Measurements from ENCODE around the gene ARL6IP1. TPM values are rescaled to one million over a fixed set of nuclear protein-coding genes. Genes with fewer than 3 reads are reported as not detected.
"Not testable (repeated sequence)": the region's sequence is repeated elsewhere in the genome, so short reads cannot be mapped to it uniquely, and the experiment has no call there.

The ARL6IP1 gene
- total RNA-seq, 2 experiments from 2014 or later: 224 to 349 TPM

GRCh38 chr16:18783430-18784341, 17.7 kb downstream of the ARL6IP1 start:
- H3K4me2 ChIP-seq (ENCODE audit: low read length): no peak overlapping the region
- H3K9me2 ChIP-seq (ENCODE audit: insufficient read depth, low read length): no peaks in the 10 kb centered on the region
- TSS peak; percentile 1 for BruUV-seq (replicated peaks)
- H3K79me2 ChIP-seq (ENCODE audit: insufficient read depth, low read depth, low read length): peaks cover 56% of the 10 kb centered on the region
- no peak overlapping the region for H3K4me3 ChIP-seq (ENCODE audit: low read depth, low read length, poor library complexity, severe bottlenecking)
- intact Hi-C loops (cut with micrococcal nuclease; ENCODE audit: unreplicated experiment): no loop called here
- no peaks in the 10 kb centered on the region for H3K9me3 ChIP-seq (ENCODE audit: low read length)
- H3K4me1 ChIP-seq (ENCODE audit: insufficient read depth, low read length, poor library complexity, severe bottlenecking): peaks cover 35% of the 10 kb centered on the region
- ChIA-PET CTCF (ENCODE audit: unreplicated experiment) (no interaction called here), POLR2A (interaction anchor here (0.6 to 0.7 kb wide), 2 partner anchors 13 to 16 kb away, joined by 3 read pairs; no protein-coding TSS in a partner anchor)
- peaks cover 70% of the 10 kb centered on the region for H3K36me3 ChIP-seq (ENCODE audit: insufficient read depth, low read length)
- TF ChIP-seq EZH2phosphoT487 (IDR thresholded peaks at IDR 0.05; ENCODE audit: borderline replicate concordance, low read depth, low read length) (no peak), CTCF (conservative IDR thresholded peaks at IDR 0.05; ENCODE audit: low read length) (no peak)
- H2AFZ ChIP-seq (ENCODE audit: low read length): no peak overlapping the region
- no peak overlapping the region for H3K27ac ChIP-seq (ENCODE audit: low read depth, low read length, poor library complexity, severe bottlenecking)
- no peak for DNase-seq (ENCODE audit: low spot score)
- peaks cover 54% of the 10 kb centered on the region for H4K20me1 ChIP-seq (ENCODE audit: insufficient read depth, low read length)

GRCh38 chr16:18782697-18783429, 18.5 kb downstream of the ARL6IP1 start:
- TF ChIP-seq EZH2phosphoT487 (IDR thresholded peaks at IDR 0.05; ENCODE audit: borderline replicate concordance, low read depth, low read length) (no peak), CTCF (conservative IDR thresholded peaks at IDR 0.05; ENCODE audit: low read length) (no peak)
- no TSS peak for BruUV-seq (replicated peaks)
- Histone ChIP-seq H3K9me3 (ENCODE audit: low read length) (no peaks in the 10 kb centered on the region), H3K27ac (ENCODE audit: low read depth, low read length, poor library complexity, severe bottlenecking) (no peak overlapping the region), H3K4me1 (ENCODE audit: insufficient read depth, low read length, poor library complexity, severe bottlenecking) (peaks cover 27% of the 10 kb centered on the region), H3K36me3 (ENCODE audit: insufficient read depth, low read length) (peaks cover 62% of the 10 kb centered on the region), H3K4me3 (ENCODE audit: low read depth, low read length, poor library complexity, severe bottlenecking) (no peak overlapping the region), H3K9me2 (ENCODE audit: insufficient read depth, low read length) (no peaks in the 10 kb centered on the region), H2AFZ (ENCODE audit: low read length) (no peak overlapping the region), H3K79me2 (ENCODE audit: insufficient read depth, low read depth, low read length) (peaks cover 48% of the 10 kb centered on the region), H3K4me2 (ENCODE audit: low read length) (no peak overlapping the region), H4K20me1 (ENCODE audit: insufficient read depth, low read length) (peaks cover 46% of the 10 kb centered on the region)
- ChIA-PET CTCF (ENCODE audit: unreplicated experiment) (no interaction called here), POLR2A (interaction anchor here (0.7 kb wide), 1 partner anchor 16 kb away, joined by 3 read pairs; no protein-coding TSS in a partner anchor)
- intact Hi-C loops (cut with micrococcal nuclease; ENCODE audit: unreplicated experiment): no loop called here
- no peak for DNase-seq (ENCODE audit: low spot score)

GRCh38 chr16:18781232-18781631, 20.1 kb downstream of the ARL6IP1 start:
- intact Hi-C loops (cut with micrococcal nuclease; ENCODE audit: unreplicated experiment); H3K9me3 ChIP-seq (ENCODE audit: low read length); CTCF ChIA-PET (ENCODE audit: unreplicated experiment); BruUV-seq (replicated peaks); H3K4me2 ChIP-seq (ENCODE audit: low read length); POLR2A ChIA-PET; DNase-seq (ENCODE audit: low spot score); H3K4me3 ChIP-seq (ENCODE audit: low read depth, low read length, poor library complexity, severe bottlenecking); H2AFZ ChIP-seq (ENCODE audit: low read length); H3K27ac ChIP-seq (ENCODE audit: low read depth, low read length, poor library complexity, severe bottlenecking); H3K9me2 ChIP-seq (ENCODE audit: insufficient read depth, low read length): not testable (repeated sequence)
- Histone ChIP-seq H3K36me3 (ENCODE audit: insufficient read depth, low read length) (peaks cover 46% of the 10 kb centered on the region), H4K20me1 (ENCODE audit: insufficient read depth, low read length) (peaks cover 30% of the 10 kb centered on the region), H3K79me2 (ENCODE audit: insufficient read depth, low read depth, low read length) (peaks cover 31% of the 10 kb centered on the region), H3K4me1 (ENCODE audit: insufficient read depth, low read length, poor library complexity, severe bottlenecking) (peaks cover 11% of the 10 kb centered on the region)

- H3K4me3 ChIP-seq (ENCODE audit: low read depth, low read length, poor library complexity, severe bottlenecking); DNase-seq (ENCODE audit: low spot score); BruUV-seq (replicated peaks); CTCF ChIA-PET (ENCODE audit: unreplicated experiment); H3K27ac ChIP-seq (ENCODE audit: low read depth, low read length, poor library complexity, severe bottlenecking); H2AFZ ChIP-seq (ENCODE audit: low read length); POLR2A ChIA-PET; intact Hi-C loops (cut with micrococcal nuclease; ENCODE audit: unreplicated experiment); H3K9me3 ChIP-seq (ENCODE audit: low read length); H3K9me2 ChIP-seq (ENCODE audit: insufficient read depth, low read length); H3K4me2 ChIP-seq (ENCODE audit: low read length); H3K4me1 ChIP-seq (ENCODE audit: insufficient read depth, low read length, poor library complexity, severe bottlenecking): not testable (repeated sequence)
- Histone ChIP-seq H3K36me3 (ENCODE audit: insufficient read depth, low read length) (peaks cover 39% of the 10 kb centered on the region), H3K79me2 (ENCODE audit: insufficient read depth, low read depth, low read length) (peaks cover 24% of the 10 kb centered on the region), H4K20me1 (ENCODE audit: insufficient read depth, low read length) (peaks cover 23% of the 10 kb centered on the region)
Measured at GRCh38 chr16:18780460-18781026, 20.8 kb downstream of the ARL6IP1 start.

Data from OCI-LY7 (cell line).